ENCODE data around the gene BRCA1.

BRCA1 gene

GRCh38 chr17:43021741-43022512, 103.2 kb downstream of the BRCA1 start, which contains the start of gene VAT1:
TSS of gene VAT1 (minus strand) at chr17:43022385. CDS start at chr17:43022322, 63 bp downstream.
- H3K9me3 ChIP-seq (ENCODE audit: control insufficient read depth, insufficient read depth, low read length), result no peaks in the 10 kb centered on the region
- peak within 1 kb of the TSS; percentile 89 for H3K27ac ChIP-seq (ENCODE audit: low read depth, low read length)
- peak within 1 kb of the TSS; percentile 91 for H3K4me3 ChIP-seq (ENCODE audit: low read depth, low read length)
- H3K9ac ChIP-seq (ENCODE audit: low read depth, low read length), result peak within 1 kb of the TSS; percentile 75
- peaks cover 29% of the 10 kb centered on the region for H3K36me3 ChIP-seq (ENCODE audit: control insufficient read depth, insufficient read depth, low read length)
- no peaks in the 10 kb centered on the region for H3K27me3 ChIP-seq (ENCODE audit: control insufficient read depth, insufficient read depth, low read length)
- peaks cover 19% of the 10 kb centered on the region for H3K4me1 ChIP-seq (ENCODE audit: control insufficient read depth, insufficient read depth, low read length)

DNA sequence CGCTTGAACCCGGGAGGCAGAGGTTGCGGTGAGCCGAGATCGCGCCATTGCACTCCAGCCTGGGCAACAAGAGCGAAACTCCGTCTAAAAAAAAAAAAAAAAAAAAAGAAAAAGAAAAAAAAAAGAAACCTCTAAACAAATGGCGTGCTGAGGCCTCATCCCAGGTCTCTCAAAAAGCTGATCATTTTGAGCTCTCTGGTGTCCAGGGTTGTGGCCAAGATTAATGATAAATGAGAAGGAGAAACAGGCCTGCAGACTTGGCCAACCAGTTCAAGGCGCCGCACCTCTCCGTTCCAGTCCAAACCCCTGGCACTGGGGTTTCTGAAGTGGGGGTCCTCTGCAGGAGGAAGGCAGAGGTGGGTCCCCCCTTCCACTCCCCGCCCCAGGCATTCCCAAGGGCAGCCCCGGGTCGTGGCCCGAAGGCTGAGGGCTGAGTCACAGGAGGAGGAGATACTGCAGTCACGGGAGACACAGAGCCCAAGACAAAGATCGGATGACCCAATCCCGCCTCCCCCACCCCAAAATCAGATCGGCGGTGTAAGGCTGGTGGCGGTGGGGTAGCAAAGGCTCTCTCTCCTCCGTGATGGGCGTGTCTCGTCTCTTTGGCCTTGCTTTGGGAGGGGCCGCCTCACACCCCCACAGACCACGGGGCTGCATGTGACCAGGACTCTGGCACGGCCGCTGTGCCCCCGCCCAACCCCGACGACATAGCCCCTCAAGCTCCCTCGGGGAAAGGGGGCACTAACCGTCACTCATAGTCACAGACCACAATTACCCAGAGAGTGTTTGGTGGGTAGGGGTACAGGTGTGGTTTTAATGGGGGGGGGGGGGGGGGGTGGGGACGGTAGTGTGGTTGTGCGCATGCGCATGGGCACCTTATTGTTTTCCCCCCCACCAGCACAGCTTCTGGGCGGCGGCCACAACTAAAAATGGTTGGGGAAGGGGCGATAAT, 104.1 kb downstream of the BRCA1 start:
- H3K9ac ChIP-seq (ENCODE audit: low read depth, low read length), result peak overlapping the region; percentile 75
- H3K27ac ChIP-seq (ENCODE audit: low read depth, low read length), result peak overlapping the region; percentile 89
- H3K36me3 ChIP-seq (ENCODE audit: control insufficient read depth, insufficient read depth, low read length), result peaks cover 34% of the 10 kb centered on the region
- H3K27me3 ChIP-seq (ENCODE audit: control insufficient read depth, insufficient read depth, low read length), result no peaks in the 10 kb centered on the region
- H3K4me1 ChIP-seq (ENCODE audit: control insufficient read depth, insufficient read depth, low read length), result peaks cover 14% of the 10 kb centered on the region
- H3K4me3 ChIP-seq (ENCODE audit: low read depth, low read length), result peak overlapping the region; percentile 91
- no peaks in the 10 kb centered on the region for H3K9me3 ChIP-seq (ENCODE audit: control insufficient read depth, insufficient read depth, low read length)

DNA sequence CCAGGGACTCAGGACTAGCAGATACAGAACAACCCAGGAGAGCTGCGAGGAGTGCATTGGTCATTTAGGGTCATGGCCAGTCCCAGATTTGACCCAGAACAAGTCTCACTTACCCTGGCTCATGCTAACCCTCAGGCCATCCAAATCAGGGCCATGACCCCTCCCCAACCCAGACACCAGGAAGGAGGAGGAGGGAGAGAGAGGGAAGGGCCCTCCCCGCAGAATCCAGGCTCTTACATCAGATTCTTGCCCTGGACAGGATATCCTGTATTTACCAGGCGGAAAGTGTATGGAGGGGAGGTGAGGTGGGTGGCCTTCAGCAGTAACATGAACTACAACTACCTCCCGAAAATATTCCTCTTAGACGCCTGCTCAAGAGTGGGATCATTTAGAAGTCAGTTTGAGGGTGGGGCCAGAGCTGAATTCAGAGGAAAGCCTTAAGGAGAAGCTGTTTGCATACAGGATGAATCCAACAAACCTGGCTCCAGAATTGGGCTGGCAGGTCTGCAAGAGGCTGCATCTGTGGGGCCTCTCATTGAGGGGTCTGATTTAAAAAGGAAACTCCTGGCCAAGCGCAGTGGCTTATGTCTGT, 105.0 kb downstream of the BRCA1 start:
- Histone ChIP-seq H3K4me1 (ENCODE audit: control insufficient read depth, insufficient read depth, low read length) (peaks cover 12% of the 10 kb centered on the region), H3K4me3 (ENCODE audit: low read depth, low read length) (peak overlapping the region; percentile 29; the same call in 1 of the 2 replicates), H3K36me3 (ENCODE audit: control insufficient read depth, insufficient read depth, low read length) (peaks cover 44% of the 10 kb centered on the region), H3K9ac (ENCODE audit: low read depth, low read length) (no peak overlapping the region), H3K9me3 (ENCODE audit: control insufficient read depth, insufficient read depth, low read length) (no peaks in the 10 kb centered on the region), H3K27me3 (ENCODE audit: control insufficient read depth, insufficient read depth, low read length) (no peaks in the 10 kb centered on the region), H3K27ac (ENCODE audit: low read depth, low read length) (peak overlapping the region; percentile 37)

- H3K9me3 ChIP-seq (ENCODE audit: control insufficient read depth, insufficient read depth, low read length), result no peaks in the 10 kb centered on the region
- H3K4me1 ChIP-seq (ENCODE audit: control insufficient read depth, insufficient read depth, low read length), result peaks cover 12% of the 10 kb centered on the region
- peak overlapping the region; percentile 15; the same call in 1 of the 2 replicates for H3K4me3 ChIP-seq (ENCODE audit: low read depth, low read length)
- H3K36me3 ChIP-seq (ENCODE audit: control insufficient read depth, insufficient read depth, low read length), result peaks cover 50% of the 10 kb centered on the region
- no peak overlapping the region for H3K9ac ChIP-seq (ENCODE audit: low read depth, low read length)
- H3K27me3 ChIP-seq (ENCODE audit: control insufficient read depth, insufficient read depth, low read length), result no peaks in the 10 kb centered on the region
- H3K27ac ChIP-seq (ENCODE audit: low read depth, low read length), result no peak overlapping the region
Measured at GRCh38 chr17:43019418-43019817, 105.7 kb downstream of the BRCA1 start.

DNA sequence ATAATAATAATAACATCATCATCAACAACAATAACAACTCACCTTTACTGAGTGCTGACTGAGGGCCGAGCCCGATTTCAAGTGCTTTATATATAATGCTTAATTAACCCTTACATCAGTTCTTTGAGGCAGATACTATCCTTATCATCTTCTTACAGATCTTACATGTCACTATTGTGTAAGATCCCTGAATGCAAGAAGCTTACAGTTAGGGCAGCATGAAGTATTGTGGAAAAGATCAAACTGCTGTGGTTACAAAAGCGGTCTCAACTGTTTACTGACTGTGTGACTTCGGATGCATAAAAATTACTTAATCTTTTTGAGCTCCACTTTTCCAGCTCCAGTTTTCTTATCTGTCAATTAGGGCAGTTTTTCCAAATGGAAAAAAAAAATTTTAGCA, 106.2 kb downstream of the BRCA1 start:
- H3K27ac ChIP-seq (ENCODE audit: low read depth, low read length), result no peak overlapping the region
- H3K27me3 ChIP-seq (ENCODE audit: control insufficient read depth, insufficient read depth, low read length), result no peaks in the 10 kb centered on the region
- H3K36me3 ChIP-seq (ENCODE audit: control insufficient read depth, insufficient read depth, low read length), result peaks cover 51% of the 10 kb centered on the region
- no peak overlapping the region for H3K4me3 ChIP-seq (ENCODE audit: low read depth, low read length)
- H3K4me1 ChIP-seq (ENCODE audit: control insufficient read depth, insufficient read depth, low read length), result peaks cover 12% of the 10 kb centered on the region
- no peak overlapping the region for H3K9ac ChIP-seq (ENCODE audit: low read depth, low read length)
- no peaks in the 10 kb centered on the region for H3K9me3 ChIP-seq (ENCODE audit: control insufficient read depth, insufficient read depth, low read length)

- Histone ChIP-seq H3K4me1 (ENCODE audit: control insufficient read depth, insufficient read depth, low read length) (peaks cover 12% of the 10 kb centered on the region), H3K9ac (ENCODE audit: low read depth, low read length) (no peak overlapping the region), H3K9me3 (ENCODE audit: control insufficient read depth, insufficient read depth, low read length) (no peaks in the 10 kb centered on the region), H3K36me3 (ENCODE audit: control insufficient read depth, insufficient read depth, low read length) (peaks cover 51% of the 10 kb centered on the region), H3K4me3 (ENCODE audit: low read depth, low read length) (no peak overlapping the region), H3K27ac (ENCODE audit: low read depth, low read length) (no peak overlapping the region), H3K27me3 (ENCODE audit: control insufficient read depth, insufficient read depth, low read length) (no peaks in the 10 kb centered on the region)
Measured at GRCh38 chr17:43018008-43018853, 106.9 kb downstream of the BRCA1 start.

- no peak overlapping the region for H3K9ac ChIP-seq (ENCODE audit: low read depth, low read length)
- H3K4me1 ChIP-seq (ENCODE audit: control insufficient read depth, insufficient read depth, low read length), result peaks cover 12% of the 10 kb centered on the region
- no peaks in the 10 kb centered on the region for H3K9me3 ChIP-seq (ENCODE audit: control insufficient read depth, insufficient read depth, low read length)
- H3K4me3 ChIP-seq (ENCODE audit: low read depth, low read length), result no peak overlapping the region
- peaks cover 51% of the 10 kb centered on the region for H3K36me3 ChIP-seq (ENCODE audit: control insufficient read depth, insufficient read depth, low read length)
- no peak overlapping the region for H3K27ac ChIP-seq (ENCODE audit: low read depth, low read length)
- H3K27me3 ChIP-seq (ENCODE audit: control insufficient read depth, insufficient read depth, low read length), result no peaks in the 10 kb centered on the region
Measured at GRCh38 chr17:43016216-43016615, 108.9 kb downstream of the BRCA1 start.

DNA sequence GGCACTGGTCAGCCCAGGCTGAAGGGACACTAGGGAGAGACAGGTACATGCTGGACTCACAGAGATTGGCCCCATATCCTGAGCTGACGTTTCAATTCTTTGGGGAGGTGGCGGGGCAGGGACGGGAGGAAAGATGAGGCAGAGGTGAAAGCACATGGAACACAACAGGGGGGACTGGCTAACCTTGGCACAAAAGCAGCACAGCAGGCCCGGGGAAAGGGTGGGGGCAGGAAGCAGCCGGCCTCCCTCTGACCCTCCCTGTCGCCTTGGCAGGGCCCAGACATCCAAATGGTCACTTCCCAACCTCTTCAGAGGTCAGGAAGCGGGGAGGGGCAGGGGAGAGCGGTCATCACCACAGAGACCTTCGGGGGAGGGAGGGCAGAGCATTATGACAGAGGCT, 109.6 kb downstream of the BRCA1 start:
- Histone ChIP-seq H3K9ac (ENCODE audit: low read depth, low read length) (no peak overlapping the region), H3K36me3 (ENCODE audit: control insufficient read depth, insufficient read depth, low read length) (peaks cover 51% of the 10 kb centered on the region)

DNA sequence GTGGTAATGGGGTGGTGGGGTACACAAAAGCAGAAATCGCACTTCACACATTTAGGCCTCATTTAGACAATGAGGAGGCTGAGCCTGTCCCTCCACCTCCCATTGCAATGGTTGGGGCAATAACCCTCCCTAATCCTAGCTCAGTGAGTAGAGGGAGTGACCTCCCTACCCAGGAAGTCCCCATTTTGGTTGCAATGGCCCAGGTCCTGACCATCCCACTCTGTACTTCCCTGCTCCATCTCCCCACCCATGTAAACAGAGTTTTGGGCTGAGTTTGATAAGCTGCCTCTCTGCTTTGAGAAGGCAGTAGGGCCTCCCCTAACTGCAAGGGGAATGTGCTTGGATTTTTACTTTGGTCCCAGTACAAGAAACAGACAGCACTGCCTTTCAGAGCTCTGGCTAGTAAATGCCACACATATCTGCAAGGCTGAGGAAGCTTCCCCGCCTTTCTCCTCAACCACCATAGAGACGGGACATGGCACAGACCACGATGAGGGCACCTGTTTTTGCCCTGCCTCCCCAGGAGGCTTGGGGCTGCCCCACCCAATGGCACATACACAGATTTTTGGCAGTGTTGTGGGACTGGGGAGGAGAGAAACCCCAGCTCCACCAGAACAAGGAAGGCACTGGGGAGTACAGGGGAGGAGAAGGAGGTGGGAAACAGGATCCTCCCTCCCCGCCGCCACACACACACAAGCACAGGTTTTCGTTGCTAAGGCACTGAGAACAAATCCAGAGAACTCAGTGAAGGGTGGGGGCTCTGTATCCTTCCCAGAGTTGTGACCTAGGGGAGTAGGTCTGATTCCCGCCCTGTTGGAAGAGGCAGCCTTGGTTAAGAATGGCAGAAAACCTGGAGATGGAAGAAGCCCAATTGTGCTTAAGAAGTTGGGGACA, 110.3 kb downstream of the BRCA1 start:
- peaks cover 6% of the 10 kb centered on the region for H3K4me1 ChIP-seq (ENCODE audit: control insufficient read depth, insufficient read depth, low read length)
- no peak overlapping the region for H3K9ac ChIP-seq (ENCODE audit: low read depth, low read length)
- no peaks in the 10 kb centered on the region for H3K9me3 ChIP-seq (ENCODE audit: control insufficient read depth, insufficient read depth, low read length)
- peaks cover 51% of the 10 kb centered on the region for H3K36me3 ChIP-seq (ENCODE audit: control insufficient read depth, insufficient read depth, low read length)
- H3K4me3 ChIP-seq (ENCODE audit: low read depth, low read length), result no peak overlapping the region
- no peaks in the 10 kb centered on the region for H3K27me3 ChIP-seq (ENCODE audit: control insufficient read depth, insufficient read depth, low read length)
- no peak overlapping the region for H3K27ac ChIP-seq (ENCODE audit: low read depth, low read length)

More for the DNA sequence above, 109.6 kb downstream of the BRCA1 start:
- H3K4me1 ChIP-seq (ENCODE audit: control insufficient read depth, insufficient read depth, low read length), result peaks cover 12% of the 10 kb centered on the region
- H3K27ac ChIP-seq (ENCODE audit: low read depth, low read length), result no peak overlapping the region
- no peaks in the 10 kb centered on the region for H3K27me3 ChIP-seq (ENCODE audit: control insufficient read depth, insufficient read depth, low read length)
- H3K9me3 ChIP-seq (ENCODE audit: control insufficient read depth, insufficient read depth, low read length), result no peaks in the 10 kb centered on the region
- no peak overlapping the region for H3K4me3 ChIP-seq (ENCODE audit: low read depth, low read length)

All from HUES48 (cell line).